HepG2 (cell line): ENCODE results near the gene SLC12A5. TPM values are rescaled to one million over a fixed set of nuclear protein-coding genes. Genes with fewer than 3 reads are reported as not detected.
A peak's percentile ranks its signal among the peaks of the same experiment; 100 is the strongest.

ENCODE experiments used
- ADNP ChIP-seq: sonication (generic); formaldehyde crosslinking; IDR thresholded peaks from 2 replicates; pipeline ENCODE4 v1.4.0; 2020; ENCODE audit warnings: missing genetic modification reagents
- ARNTL ChIP-seq: sonication (generic); formaldehyde crosslinking; IDR thresholded peaks from 2 replicates; pipeline ENCODE4 v1.4.0; 2020; ENCODE audit warnings: mild to moderate bottlenecking, missing genetic modification reagents
- CREM ChIP-seq, 2 experiments: sonication (generic) in 1 of 2; formaldehyde crosslinking in 1 of 2; IDR thresholded peaks; 2 replicates each; pipeline versions ENCODE4 v1.4.0 to v1.6.1; 2016 to 2020; ENCODE audit warnings: antibody characterized with exemption in 1 of 2, mild to moderate bottlenecking in 1 of 2, missing genetic modification reagents in 1 of 2
- DPF2 ChIP-seq: sonication (generic); formaldehyde crosslinking; IDR thresholded peaks from 2 replicates; pipeline ENCODE4 v1.4.0; 2020; ENCODE audit warnings: mild to moderate bottlenecking, low read depth, missing genetic modification reagents, borderline replicate concordance
- HNF4A ChIP-seq: sonication (generic); formaldehyde crosslinking; IDR thresholded peaks from 2 replicates; pipeline ENCODE4 v1.4.0; 2020; ENCODE audit warnings: missing genetic modification reagents
- KDM1A ChIP-seq: IDR thresholded peaks from 2 replicates; pipeline ENCODE4 v1.6.1; 2016; ENCODE audit warnings: missing compliant biosample characterization
- ZBTB1 ChIP-seq: sonication (generic); formaldehyde crosslinking; IDR thresholded peaks from 2 replicates; pipeline ENCODE4 v1.4.0; 2020; ENCODE audit warnings: missing genetic modification reagents, borderline replicate concordance
- ZNF12 ChIP-seq: sonication (generic); formaldehyde crosslinking; IDR thresholded peaks from 2 replicates; pipeline ENCODE4 v1.5.0; 2020; ENCODE audit warnings: missing genetic modification reagents
- ZNF432 ChIP-seq: sonication (generic); formaldehyde crosslinking; IDR thresholded peaks from 2 replicates; pipeline ENCODE4 v1.5.0; 2020; ENCODE audit warnings: missing genetic modification reagents, mild to moderate bottlenecking, borderline replicate concordance
- ZNF468 ChIP-seq: sonication (generic); formaldehyde crosslinking; IDR thresholded peaks from 2 replicates; pipeline ENCODE4 v1.8.0; 2022; ENCODE audit warnings: mild to moderate bottlenecking, moderate library complexity, missing genetic modification reagents
- polyA plus RNA-seq, 8 experiments: library from polyadenylated mRNA; depleted of rRNA in 3 of 8; stranded (reverse) in 7 of 8; unstranded in 1 of 8; fragments of >200 nt; fragmentation: Illumina TruSeq in 4 of 8; extraction: Trizol in 4 of 8; gene quantifications; 2 replicates each; pipeline versions ENCODE4 v1.2.1 to v1.2.3, GENCODE V29; 2011 to 2016; ENCODE audit warnings: low read depth in 4 of 8, missing spikeins in 1 of 8, mixed read lengths in 1 of 8; ENCODE audit not compliant: insufficient read depth in 1 of 8
- total RNA-seq, 5 experiments: library from RNA; depleted of rRNA; stranded (reverse); fragments of >200 nt; fragmentation: Illumina TruSeq; extraction: Trizol; gene quantifications; 2 replicates each; pipeline ENCODE4 v1.2.3, GENCODE V29; 2016; ENCODE audit warnings: low read depth in 1 of 5
- TF ChIP-seq, protein P1 (sequence below), 2 experiments: fragments of 450-650 bp in 1 of 2; sonication (generic) in 1 of 2; formaldehyde crosslinking; IDR thresholded peaks; 2 replicates each; pipeline versions ENCODE4 v1.5.0 to v1.8.0; 2020 to 2022; ENCODE audit warnings: mild to moderate bottlenecking in 1 of 2, missing genetic modification reagents in 1 of 2
- TF ChIP-seq, protein P2 (sequence below), 2 experiments: sonication (generic) in 1 of 2; formaldehyde crosslinking in 1 of 2; IDR thresholded peaks; 2 replicates each; pipeline versions ENCODE4 v1.6.1 to v1.9.0; 2014 to 2022; ENCODE audit warnings: antibody characterized with exemption in 1 of 2, borderline replicate concordance in 1 of 2, inconsistent platforms in 1 of 2, low read depth in 1 of 2, missing genetic modification reagents in 1 of 2
- TF ChIP-seq, protein P3 (sequence below): IDR thresholded peaks from 2 replicates; pipeline ENCODE4 v1.6.1; 2016; ENCODE audit warnings: low read depth
- TF ChIP-seq, protein P4 (sequence below): sonication (generic); formaldehyde crosslinking; IDR thresholded peaks from 2 replicates; pipeline ENCODE4 v1.5.1; 2020; ENCODE audit warnings: mild to moderate bottlenecking, moderate library complexity, missing genetic modification reagents

Gene SLC12A5
- total and polyA plus RNA-seq, 2 of the 13 experiments (the other 11 are each of a cell fraction or from before 2014, with no cell fraction given), result 4.3 to 5.4 TPM

DNA sequence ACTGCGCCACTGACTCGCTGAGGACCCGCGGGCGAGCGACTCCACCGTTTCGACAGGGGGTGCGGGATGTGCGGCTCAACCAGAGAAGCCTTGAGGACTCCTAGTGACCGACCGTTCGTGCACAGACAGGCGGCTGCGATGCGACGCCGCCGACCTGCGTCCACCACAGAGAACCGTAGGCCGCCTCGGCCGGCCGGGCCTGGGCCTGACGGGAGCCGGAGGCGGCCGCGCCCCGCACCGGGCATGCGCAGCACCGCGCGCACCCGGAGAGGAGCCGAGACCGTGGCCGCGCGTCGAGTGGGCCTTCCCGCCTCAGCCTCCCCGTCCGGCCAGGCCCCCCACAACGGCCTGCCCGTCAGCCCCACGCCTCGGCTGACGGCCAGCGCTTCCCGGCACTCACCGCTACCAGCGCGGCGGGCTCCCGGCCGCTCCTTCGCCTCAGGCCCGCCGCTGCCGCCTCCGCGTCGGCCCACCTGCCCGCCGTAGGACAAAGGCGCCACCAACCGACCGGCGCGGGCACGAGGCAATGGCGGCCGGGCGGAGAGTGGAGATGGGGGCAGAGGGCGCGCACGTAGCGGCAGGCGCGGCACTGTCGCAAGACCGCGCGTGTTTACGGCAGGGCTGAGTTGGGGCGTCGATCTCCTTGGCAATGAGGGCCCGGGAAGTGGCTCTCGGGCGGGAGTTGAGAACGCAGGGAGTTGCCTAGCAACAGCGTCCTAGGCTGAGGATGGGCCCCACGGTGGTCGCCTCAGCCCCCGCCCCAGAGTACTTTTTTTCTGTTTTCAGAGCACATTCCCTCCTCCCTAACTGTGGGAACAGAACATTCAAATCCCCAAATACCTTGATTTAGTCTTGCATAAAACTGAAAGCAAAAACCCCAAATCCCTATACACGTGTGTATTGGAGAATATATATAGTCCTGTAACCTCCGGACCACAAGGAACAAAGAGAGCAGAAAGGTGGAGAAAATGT, 60.7 kb downstream of the SLC12A5 start, which contains the start of gene NCOA5 (continued):
- TF ChIP-seq, protein P1, sequence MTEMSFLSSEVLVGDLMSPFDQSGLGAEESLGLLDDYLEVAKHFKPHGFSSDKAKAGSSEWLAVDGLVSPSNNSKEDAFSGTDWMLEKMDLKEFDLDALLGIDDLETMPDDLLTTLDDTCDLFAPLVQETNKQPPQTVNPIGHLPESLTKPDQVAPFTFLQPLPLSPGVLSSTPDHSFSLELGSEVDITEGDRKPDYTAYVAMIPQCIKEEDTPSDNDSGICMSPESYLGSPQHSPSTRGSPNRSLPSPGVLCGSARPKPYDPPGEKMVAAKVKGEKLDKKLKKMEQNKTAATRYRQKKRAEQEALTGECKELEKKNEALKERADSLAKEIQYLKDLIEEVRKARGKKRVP (CRISPR knock-in tag; IDR thresholded peaks at IDR 0.05), result peak in 1 of 2 experiments; percentile 37; a peak in 2 of 4 replicates
- TF ChIP-seq, protein P2, sequence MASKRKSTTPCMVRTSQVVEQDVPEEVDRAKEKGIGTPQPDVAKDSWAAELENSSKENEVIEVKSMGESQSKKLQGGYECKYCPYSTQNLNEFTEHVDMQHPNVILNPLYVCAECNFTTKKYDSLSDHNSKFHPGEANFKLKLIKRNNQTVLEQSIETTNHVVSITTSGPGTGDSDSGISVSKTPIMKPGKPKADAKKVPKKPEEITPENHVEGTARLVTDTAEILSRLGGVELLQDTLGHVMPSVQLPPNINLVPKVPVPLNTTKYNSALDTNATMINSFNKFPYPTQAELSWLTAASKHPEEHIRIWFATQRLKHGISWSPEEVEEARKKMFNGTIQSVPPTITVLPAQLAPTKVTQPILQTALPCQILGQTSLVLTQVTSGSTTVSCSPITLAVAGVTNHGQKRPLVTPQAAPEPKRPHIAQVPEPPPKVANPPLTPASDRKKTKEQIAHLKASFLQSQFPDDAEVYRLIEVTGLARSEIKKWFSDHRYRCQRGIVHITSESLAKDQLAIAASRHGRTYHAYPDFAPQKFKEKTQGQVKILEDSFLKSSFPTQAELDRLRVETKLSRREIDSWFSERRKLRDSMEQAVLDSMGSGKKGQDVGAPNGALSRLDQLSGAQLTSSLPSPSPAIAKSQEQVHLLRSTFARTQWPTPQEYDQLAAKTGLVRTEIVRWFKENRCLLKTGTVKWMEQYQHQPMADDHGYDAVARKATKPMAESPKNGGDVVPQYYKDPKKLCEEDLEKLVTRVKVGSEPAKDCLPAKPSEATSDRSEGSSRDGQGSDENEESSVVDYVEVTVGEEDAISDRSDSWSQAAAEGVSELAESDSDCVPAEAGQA (IDR thresholded peaks at IDR 0.05; ENCODE audit: low read depth), result peak; percentile 96
- TF ChIP-seq, protein P2 (CRISPR knock-in tag; IDR thresholded peaks at IDR 0.05; ENCODE audit: borderline replicate concordance), result peak; percentile 96
- TF ChIP-seq ADNP (CRISPR knock-in tag) (no peak), ZNF12 (CRISPR knock-in tag) (peak; percentile 65), CREM (IDR thresholded peaks at IDR 0.05) (0 out of 2 replicates have a peak, but pooled peaks have one; percentile 42), CREM (CRISPR knock-in tag; IDR thresholded peaks at IDR 0.05) (no peak), KDM1A (CRISPR knock-in tag) (no peak), ZNF432 (CRISPR knock-in tag) (peak; percentile 1; the same call in 1 of the 2 replicates), DPF2 (CRISPR knock-in tag) (no peak), ZBTB1 (CRISPR knock-in tag) (no peak), HNF4A (CRISPR knock-in tag) (peak; percentile 47; the same call in 1 of the 2 replicates), ZNF468 (CRISPR knock-in tag) (peak; percentile 91; the same call in 1 of the 2 replicates), ARNTL (peak; percentile 41; the same call in 1 of the 2 replicates)
- TF ChIP-seq, protein P3, sequence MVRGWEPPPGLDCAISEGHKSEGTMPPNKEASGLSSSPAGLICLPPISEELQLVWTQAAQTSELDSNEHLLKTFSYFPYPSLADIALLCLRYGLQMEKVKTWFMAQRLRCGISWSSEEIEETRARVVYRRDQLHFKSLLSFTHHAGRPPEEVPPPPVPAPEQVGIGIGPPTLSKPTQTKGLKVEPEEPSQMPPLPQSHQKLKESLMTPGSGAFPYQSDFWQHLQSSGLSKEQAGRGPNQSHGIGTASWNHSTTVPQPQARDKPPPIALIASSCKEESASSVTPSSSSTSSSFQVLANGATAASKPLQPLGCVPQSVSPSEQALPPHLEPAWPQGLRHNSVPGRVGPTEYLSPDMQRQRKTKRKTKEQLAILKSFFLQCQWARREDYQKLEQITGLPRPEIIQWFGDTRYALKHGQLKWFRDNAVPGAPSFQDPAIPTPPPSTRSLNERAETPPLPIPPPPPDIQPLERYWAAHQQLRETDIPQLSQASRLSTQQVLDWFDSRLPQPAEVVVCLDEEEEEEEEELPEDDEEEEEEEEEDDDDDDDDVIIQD, result peak; percentile 17
- TF ChIP-seq, protein P4, sequence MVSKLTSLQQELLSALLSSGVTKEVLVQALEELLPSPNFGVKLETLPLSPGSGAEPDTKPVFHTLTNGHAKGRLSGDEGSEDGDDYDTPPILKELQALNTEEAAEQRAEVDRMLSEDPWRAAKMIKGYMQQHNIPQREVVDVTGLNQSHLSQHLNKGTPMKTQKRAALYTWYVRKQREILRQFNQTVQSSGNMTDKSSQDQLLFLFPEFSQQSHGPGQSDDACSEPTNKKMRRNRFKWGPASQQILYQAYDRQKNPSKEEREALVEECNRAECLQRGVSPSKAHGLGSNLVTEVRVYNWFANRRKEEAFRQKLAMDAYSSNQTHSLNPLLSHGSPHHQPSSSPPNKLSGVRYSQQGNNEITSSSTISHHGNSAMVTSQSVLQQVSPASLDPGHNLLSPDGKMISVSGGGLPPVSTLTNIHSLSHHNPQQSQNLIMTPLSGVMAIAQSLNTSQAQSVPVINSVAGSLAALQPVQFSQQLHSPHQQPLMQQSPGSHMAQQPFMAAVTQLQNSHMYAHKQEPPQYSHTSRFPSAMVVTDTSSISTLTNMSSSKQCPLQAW (CRISPR knock-in tag), result peak; percentile 76; the same call in 1 of the 2 replicates
